HG03066 (cell line): Measurements from ENCODE around the gene SLC22A23.

Experiments
- ATAC-seq: cut with Tn5 transposase; IDR thresholded peaks from one replicate; pipeline ENCODE4 v1.9.1; 2021; ENCODE audit warnings: low read depth; ENCODE audit not compliant: unreplicated experiment

The SLC22A23 gene

DNA sequence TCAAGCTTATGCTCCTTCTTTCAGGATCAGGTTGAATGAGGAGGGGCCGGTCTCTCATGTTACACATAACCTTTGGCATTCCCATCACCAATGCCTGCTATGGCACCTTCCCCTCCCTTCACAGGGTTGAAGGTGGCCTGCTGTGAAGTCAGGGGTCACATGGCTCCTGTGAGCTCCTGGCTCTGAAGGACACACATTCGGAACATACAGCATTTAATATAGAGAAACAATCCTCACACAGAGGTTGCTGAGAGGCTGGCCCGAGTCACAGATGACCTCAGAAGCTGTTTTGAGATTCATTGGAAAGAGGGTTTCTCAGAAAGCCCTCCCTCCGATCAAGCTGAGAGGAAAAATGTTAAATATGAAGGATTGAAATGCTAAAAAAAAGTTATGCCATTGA, 116.0 kb downstream of the SLC22A23 start:
- no peak for ATAC-seq

- ATAC-seq = no peak
Observed at GRCh38 chr6:3340358-3340802, 116.5 kb downstream of the SLC22A23 start.

GRCh38 chr6:3339811-3340210, 117.0 kb downstream of the SLC22A23 start:
- ATAC-seq = no peak

GRCh38 chr6:3337521-3338350, 119.1 kb downstream of the SLC22A23 start:
- no peak for ATAC-seq

DNA sequence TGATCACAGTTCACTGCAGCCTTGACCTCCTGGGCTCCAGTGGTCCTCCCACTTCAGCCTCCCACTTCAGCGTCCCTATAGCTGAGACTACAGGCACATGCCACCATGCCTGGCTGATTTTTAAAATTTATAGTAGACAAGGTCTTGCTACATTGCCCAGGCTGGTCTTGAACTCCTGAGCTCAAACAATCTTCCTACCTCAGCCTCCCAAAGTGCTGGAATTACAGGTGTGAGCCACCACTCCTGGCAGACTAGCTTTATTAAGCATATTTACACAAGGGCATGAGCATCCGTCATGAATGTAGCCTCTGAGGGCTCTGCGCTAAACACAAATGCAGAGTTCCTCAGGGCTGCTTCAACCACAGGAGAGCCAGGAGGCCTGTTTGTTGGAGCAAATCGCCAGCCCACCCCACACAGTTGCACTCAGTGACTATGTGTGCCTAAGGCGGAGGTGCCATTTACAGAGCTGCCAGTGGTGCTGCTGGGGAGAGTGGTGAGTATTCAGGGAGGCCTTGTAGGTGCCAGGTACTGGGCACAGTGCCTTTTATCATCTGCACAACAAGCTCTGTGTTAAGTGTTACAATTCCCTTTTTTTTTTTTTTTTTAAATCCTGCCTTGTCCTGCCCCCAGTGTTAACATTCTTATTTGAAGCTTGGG, 119.9 kb downstream of the SLC22A23 start:
- ATAC-seq = no peak

GRCh38 chr6:3336066-3336786, 120.6 kb downstream of the SLC22A23 start:
- no peak for ATAC-seq

DNA sequence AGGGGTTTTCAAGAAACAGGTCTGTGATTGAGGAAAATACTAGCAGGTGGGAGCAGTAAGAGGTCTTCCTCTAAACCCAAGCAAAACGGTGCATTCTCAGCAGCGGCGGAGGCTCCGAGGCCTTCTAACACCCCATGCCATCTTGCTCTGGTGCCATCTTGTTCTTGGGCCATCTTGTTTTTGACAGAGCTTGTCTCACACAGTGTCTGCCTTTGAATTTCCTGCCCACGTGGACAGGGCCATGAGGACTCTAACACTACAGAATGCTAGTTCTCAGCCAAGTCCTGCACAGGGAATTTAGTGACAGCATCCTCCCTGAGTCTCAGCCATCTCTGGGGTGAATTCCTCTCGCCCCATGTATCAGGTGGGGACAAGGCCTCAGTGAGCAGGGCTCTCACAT, 121.7 kb downstream of the SLC22A23 start:
- ATAC-seq = no peak

DNA sequence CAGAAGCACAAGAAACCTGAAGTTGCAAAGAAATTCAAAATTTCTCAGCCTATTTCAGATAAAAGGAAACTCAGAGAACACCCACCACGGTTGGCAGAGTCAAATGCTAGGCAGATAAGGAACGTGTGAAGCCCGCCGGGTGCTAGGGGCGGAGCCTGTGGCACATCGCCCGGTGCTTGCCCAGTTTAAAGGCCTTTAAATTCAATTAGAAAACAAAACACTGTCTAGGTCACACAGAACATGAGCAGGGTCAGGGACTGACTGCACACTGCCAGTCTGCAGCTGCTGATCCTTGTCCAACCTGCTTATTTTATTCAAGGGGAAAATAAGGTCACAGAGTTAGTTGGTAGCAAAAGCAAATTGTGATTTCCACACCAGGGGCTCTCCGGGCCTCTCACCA, 122.3 kb downstream of the SLC22A23 start:
- no peak for ATAC-seq

GRCh38 chr6:3333263-3333662, 123.6 kb downstream of the SLC22A23 start:
- ATAC-seq = no peak

GRCh38 chr6:3331971-3332370, 124.9 kb downstream of the SLC22A23 start:
- ATAC-seq = no peak

GRCh38 chr6:3331494-3331893, 125.4 kb downstream of the SLC22A23 start:
- ATAC-seq = no peak

- no peak for ATAC-seq
Observed at GRCh38 chr6:3330199-3330598, 126.7 kb downstream of the SLC22A23 start.

DNA sequence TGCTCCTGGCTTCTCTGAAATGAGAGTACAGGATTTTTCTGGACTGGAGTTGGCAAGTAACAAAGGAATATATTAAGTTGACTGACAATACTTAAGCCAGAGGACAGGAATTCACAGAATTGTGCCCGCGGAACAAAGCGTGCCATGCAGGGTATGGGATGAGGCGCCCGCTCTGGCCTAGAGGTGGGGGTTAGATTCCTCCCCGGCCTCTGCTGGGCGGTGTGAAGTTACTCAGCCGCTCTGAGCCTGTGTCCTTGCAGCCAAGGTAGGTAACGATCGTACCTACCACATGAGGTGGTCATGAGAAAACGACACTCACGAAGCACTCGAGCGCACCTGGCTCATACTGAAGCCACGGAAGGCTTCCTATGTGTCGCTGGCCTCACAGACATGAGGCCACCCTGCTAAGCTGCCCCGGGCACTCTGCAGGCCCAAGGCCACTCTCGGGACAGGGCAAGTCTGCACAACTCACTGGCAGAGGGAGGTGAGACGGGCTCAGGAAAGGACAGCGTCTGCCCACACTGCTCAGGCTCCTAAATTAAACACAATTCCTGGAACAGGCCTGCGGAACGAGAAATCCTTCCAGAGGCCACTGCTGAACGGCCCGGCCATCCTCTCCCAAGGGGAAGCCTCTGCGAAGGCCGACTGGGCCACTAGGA, 127.3 kb downstream of the SLC22A23 start:
- no peak for ATAC-seq

GRCh38 chr6:3328796-3329195, 128.1 kb downstream of the SLC22A23 start:
- no peak for ATAC-seq

GRCh38 chr6:3328145-3328544, 128.7 kb downstream of the SLC22A23 start:
- ATAC-seq = no peak

DNA sequence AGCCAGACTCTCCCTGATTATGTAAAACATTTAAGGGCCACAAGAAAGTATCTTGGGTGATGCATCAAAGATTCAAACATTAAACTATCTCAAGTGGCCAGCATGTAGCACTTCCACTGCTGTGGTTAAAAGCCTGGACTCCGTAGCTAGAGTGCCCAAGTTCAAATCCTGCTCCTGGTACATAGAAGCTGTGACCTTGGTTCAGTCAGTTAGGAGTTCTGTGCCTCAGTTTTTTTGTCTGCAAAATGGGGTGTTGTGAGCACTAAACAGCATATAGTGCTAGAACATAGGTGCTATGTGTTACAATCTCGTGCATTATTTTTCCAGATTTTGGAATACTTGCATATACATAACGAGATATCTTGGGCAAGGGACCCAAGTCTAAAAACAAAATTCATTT, 129.4 kb downstream of the SLC22A23 start:
- no peak for ATAC-seq

- ATAC-seq = no peak
Observed at GRCh38 chr6:3326981-3327380, 129.9 kb downstream of the SLC22A23 start.

- ATAC-seq = no peak
Observed at GRCh38 chr6:3326184-3326971, 130.5 kb downstream of the SLC22A23 start.

GRCh38 chr6:3325210-3325609, 131.6 kb downstream of the SLC22A23 start:
- ATAC-seq = no peak
